Measurements from ENCODE around the gene TSPAN18.

- TF ChIP-seq CTCF (IDR thresholded peaks at IDR 0.05): no peak
- no peak for TF ChIP-seq POLR2A (IDR thresholded peaks at IDR 0.05)
Measured at GRCh38 chr11:44785856-44786607, 59.3 kb downstream of the TSPAN18 start.

All from thyroid gland (tissue), 4 donors.